Peyer's patch (tissue), 4 donors: ENCODE data around the gene CDK13. TPM values are rescaled to one million over a fixed set of nuclear protein-coding genes. Genes with fewer than 3 reads are reported as not detected.
A peak's percentile ranks its signal among the peaks of the same experiment; 100 is the strongest.

Experiments used
- DNase-seq, 3 donors: peaks; one replicate each; pipeline ENCODE4 v3.0.0-alpha.2; 2017 to 2019
- H3K27ac ChIP-seq, 4 donors: fragments of 200-600 bp; sonication (generic); one replicate each; pipeline ENCODE4 v1.5.1; 2016 to 2019
- H3K27me3 ChIP-seq, 2 donors: fragments of 200-600 bp; sonication (generic); one replicate each; pipeline ENCODE4 v1.5.1; 2019
- H3K36me3 ChIP-seq, 3 donors: fragments of 200-600 bp; sonication (generic); one replicate each; pipeline ENCODE4 v1.5.1; 2016 to 2019
- H3K4me1 ChIP-seq, 4 donors: fragments of 200-600 bp; sonication (generic); one replicate each; pipeline ENCODE4 v1.5.1; 2016 to 2019
- H3K4me3 ChIP-seq, 4 donors: fragments of 200-600 bp; sonication (generic); 1 replicate in 3 of 4; 2 replicates in 1 of 4; pipeline ENCODE4 v1.5.1; 2016 to 2019; ENCODE audit warnings: mild to moderate bottlenecking in 1 of 4
- H3K9me3 ChIP-seq, 4 donors: fragments of 200-600 bp; sonication (generic); one replicate each; pipeline ENCODE4 v1.5.1; 2016 to 2019; ENCODE audit warnings: mild to moderate bottlenecking in 1 of 4
- POLR2A ChIP-seq, 2 donors: fragments of 450-650 bp; IDR thresholded peaks; one replicate each; pipeline ENCODE4 v1.5.1; 2017; ENCODE audit warnings: antibody characterized with exemption in 2 of 2, mild to moderate bottlenecking in 2 of 2, moderate library complexity in 2 of 2
- total RNA-seq, 4 donors: library from RNA; depleted of rRNA; stranded (reverse); fragments of >200 nt; gene quantifications; one replicate each; pipeline ENCODE4 v1.1.0, GENCODE V29; 2016
- TF ChIP-seq, protein P1 (sequence below), 6 experiments: fragments of 450-650 bp in 4 of 6; fragments of 200-600 bp in 2 of 6; sonication (generic) in 1 of 6; IDR thresholded peaks; one replicate each; pipeline ENCODE4 v1.5.1; 2017 to 2019; ENCODE audit warnings: antibody characterized with exemption in 6 of 6, mild to moderate bottlenecking in 3 of 6, moderate library complexity in 1 of 6

CDK13 gene
- total RNA-seq, 4 donors from 2014 or later: 76.7 to 164 (median 109) TPM

DNA sequence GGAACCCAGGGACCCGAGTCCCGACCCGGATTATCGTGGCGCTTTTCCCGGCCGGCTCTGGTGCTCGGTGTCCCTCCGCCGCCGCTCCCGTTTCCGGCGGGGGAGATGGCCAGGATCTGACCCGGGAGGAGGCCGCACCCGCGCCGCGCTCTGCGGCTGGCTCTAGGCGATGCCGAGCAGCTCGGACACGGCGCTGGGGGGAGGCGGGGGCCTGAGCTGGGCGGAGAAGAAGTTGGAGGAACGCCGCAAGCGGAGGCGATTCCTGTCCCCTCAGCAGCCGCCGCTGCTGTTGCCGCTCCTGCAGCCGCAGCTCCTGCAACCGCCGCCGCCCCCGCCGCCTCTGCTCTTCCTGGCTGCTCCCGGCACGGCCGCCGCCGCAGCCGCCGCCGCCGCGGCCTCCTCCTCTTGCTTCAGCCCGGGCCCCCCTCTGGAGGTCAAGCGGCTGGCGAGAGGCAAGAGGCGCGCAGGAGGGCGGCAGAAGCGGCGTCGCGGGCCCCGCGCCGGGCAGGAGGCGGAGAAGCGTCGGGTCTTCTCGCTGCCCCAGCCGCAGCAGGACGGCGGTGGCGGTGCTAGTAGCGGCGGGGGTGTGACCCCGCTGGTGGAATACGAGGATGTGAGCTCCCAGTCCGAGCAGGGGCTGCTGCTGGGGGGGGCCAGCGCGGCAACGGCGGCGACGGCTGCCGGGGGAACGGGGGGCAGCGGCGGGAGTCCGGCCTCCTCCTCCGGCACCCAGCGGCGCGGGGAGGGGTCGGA is 593 bp downstream of the CDK13 start:
- Histone ChIP-seq H3K36me3 (no peaks in the 10 kb centered on the region), H3K9me3 (no peaks in the 10 kb centered on the region), H3K27me3 (no peaks in the 10 kb centered on the region), H3K4me1 (peaks cover 2 to 31% (median 11%) of the 10 kb centered on the region in 4 donors), H3K27ac (peak overlapping the region; percentile 92 to 100 (median 98)), H3K4me3 (peak overlapping the region; percentile 60 to 96 (median 84))
- TF ChIP-seq, protein P1, sequence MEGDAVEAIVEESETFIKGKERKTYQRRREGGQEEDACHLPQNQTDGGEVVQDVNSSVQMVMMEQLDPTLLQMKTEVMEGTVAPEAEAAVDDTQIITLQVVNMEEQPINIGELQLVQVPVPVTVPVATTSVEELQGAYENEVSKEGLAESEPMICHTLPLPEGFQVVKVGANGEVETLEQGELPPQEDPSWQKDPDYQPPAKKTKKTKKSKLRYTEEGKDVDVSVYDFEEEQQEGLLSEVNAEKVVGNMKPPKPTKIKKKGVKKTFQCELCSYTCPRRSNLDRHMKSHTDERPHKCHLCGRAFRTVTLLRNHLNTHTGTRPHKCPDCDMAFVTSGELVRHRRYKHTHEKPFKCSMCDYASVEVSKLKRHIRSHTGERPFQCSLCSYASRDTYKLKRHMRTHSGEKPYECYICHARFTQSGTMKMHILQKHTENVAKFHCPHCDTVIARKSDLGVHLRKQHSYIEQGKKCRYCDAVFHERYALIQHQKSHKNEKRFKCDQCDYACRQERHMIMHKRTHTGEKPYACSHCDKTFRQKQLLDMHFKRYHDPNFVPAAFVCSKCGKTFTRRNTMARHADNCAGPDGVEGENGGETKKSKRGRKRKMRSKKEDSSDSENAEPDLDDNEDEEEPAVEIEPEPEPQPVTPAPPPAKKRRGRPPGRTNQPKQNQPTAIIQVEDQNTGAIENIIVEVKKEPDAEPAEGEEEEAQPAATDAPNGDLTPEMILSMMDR (IDR thresholded peaks at IDR 0.05): no peak
- no peak for TF ChIP-seq POLR2A (IDR thresholded peaks at IDR 0.05)
- peak in 2 of 3 donors; percentile 35 to 66 for DNase-seq

DNA sequence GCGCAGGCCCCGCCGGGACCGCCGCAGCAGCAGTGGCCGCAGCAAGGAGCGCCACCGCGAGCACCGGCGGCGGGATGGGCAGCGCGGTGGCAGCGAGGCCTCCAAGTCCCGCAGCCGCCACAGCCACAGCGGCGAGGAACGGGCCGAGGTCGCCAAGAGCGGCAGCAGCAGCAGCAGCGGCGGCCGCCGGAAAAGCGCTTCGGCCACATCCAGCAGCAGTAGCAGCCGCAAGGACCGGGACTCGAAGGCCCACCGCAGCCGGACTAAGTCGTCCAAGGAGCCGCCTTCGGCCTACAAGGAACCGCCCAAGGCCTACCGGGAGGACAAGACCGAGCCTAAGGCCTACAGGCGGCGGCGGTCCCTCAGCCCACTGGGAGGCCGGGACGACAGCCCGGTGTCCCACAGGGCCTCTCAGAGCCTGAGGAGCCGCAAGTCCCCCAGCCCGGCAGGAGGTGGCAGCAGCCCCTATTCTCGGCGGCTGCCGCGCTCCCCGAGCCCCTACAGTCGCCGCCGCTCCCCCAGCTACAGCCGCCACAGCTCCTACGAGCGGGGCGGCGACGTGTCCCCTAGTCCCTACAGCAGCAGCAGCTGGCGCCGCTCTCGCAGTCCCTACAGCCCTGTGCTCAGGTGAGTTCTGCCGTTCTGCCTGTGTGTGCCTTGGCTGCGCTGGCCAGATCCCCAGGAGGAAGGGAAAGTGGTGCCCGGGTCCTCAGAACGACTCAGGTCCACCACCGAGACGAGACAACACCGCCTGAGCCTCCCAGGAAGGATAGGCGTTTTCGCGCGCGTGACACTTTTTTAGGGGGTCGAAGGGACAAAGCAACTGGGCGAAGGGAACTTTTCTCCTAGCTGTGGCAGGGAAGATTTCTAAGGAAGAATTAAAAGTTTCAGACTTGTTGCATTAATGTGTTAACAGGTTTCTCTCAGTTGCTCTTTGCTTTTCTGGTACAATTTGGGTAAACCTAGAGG is 1.5 kb downstream of the CDK13 start:
- Histone ChIP-seq H3K27me3 (no peaks in the 10 kb centered on the region), H3K36me3 (no peaks in the 10 kb centered on the region), H3K4me1 (peaks cover 2 to 31% (median 11%) of the 10 kb centered on the region in 4 donors), H3K27ac (peak overlapping the region; percentile 92 to 100 (median 98)), H3K4me3 (peak overlapping the region; percentile 60 to 96 (median 84)), H3K9me3 (no peaks in the 10 kb centered on the region)
- TF ChIP-seq, protein P1 (IDR thresholded peaks at IDR 0.05): peak in 4 of 6 experiments; percentile 24 to 46 (median 42)
- TF ChIP-seq POLR2A (IDR thresholded peaks at IDR 0.05): no peak
- peak; percentile 62 to 85 (median 74) for DNase-seq

DNA sequence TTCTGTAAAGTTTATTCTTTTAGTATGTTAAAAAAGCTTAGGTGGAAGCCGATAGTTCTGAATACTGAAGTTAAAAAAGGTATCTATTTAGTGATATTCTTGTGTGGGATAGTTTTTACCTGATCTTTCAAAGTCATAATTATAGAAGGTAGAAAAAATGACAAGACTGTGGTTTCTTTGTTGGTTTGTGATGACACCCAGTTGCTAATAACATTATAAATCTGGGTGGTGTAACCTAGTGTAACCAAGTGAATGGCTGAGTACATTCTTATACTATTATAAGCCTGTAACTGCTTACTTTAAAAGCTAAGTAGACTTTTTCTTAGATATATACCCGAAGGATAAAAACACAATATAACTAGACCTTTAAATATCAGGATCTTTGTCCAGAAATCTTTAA is 2.3 kb downstream of the CDK13 start:
- Histone ChIP-seq H3K4me1 (peaks cover 2 to 31% (median 11%) of the 10 kb centered on the region in 4 donors), H3K4me3 (peak overlapping the region; percentile 60 to 96 (median 84))
- no peak for TF ChIP-seq POLR2A (IDR thresholded peaks at IDR 0.05)
- TF ChIP-seq, protein P1 (IDR thresholded peaks at IDR 0.05): no peak

DNA sequence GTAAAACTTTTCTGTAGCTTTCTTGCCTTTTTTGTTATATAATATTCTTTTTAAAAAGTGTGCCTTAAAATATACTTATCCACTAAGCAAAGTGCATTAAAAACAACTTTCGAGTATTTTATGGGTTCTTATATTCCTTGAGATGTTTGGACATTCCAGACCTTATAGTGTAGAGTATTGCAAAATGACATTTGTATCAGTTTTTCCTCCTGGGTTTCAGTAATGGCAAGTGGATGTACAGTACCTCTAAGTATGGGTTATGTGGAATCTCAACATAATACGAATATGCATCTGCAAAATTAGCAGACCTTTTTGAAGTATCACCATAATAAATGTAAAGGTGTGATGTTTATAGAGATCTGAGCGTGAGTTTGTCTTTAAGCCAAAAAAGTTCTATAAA is 2.7 kb downstream of the CDK13 start:
- H3K36me3 ChIP-seq: no peaks in the 10 kb centered on the region
- DNase-seq: no peak
- H3K9me3 ChIP-seq: no peaks in the 10 kb centered on the region
- peak overlapping the region; percentile 1 to 96 (median 84) for H3K4me3 ChIP-seq
- H3K4me1 ChIP-seq: peaks cover 2 to 31% (median 11%) of the 10 kb centered on the region in 4 donors
- no peaks in the 10 kb centered on the region for H3K27me3 ChIP-seq
- H3K27ac ChIP-seq: no peak overlapping the region
- TF ChIP-seq POLR2A (IDR thresholded peaks at IDR 0.05): no peak
- TF ChIP-seq, protein P1 (IDR thresholded peaks at IDR 0.05): no peak

More for the DNA sequence above, 2.3 kb downstream of the CDK13 start:
- no peak for DNase-seq
- Histone ChIP-seq H3K27ac (peak overlapping the region; percentile 92 to 100 (median 98)), H3K9me3 (no peaks in the 10 kb centered on the region), H3K36me3 (no peaks in the 10 kb centered on the region), H3K27me3 (no peaks in the 10 kb centered on the region)

DNA sequence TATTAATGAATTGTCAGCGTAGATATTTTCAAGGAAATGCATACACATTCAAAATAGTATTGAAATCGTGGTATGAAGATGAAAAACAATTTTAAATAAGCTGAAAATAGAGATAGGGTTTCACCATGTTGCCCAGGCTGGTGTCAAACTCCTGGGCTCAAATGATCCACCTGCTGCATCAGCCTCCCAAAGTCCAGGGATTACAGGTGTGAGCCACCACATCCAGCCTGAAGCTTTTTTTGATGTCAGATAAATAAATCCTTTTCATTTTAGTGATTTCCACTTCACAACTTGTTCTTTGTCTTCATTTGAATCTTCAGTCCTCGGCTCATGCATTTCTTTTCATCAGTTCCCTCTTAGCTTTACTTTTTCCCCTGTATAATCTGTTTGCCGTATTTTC is 4.6 kb downstream of the CDK13 start:
- Histone ChIP-seq H3K27ac (no peak overlapping the region), H3K27me3 (no peaks in the 10 kb centered on the region), H3K9me3 (no peaks in the 10 kb centered on the region), H3K4me3 (peak overlapping the region in 1 of 4 donors; percentile 75), H3K36me3 (no peaks in the 10 kb centered on the region), H3K4me1 (peaks cover 0 to 24% (median 11%) of the 10 kb centered on the region in 4 donors)
- TF ChIP-seq, protein P1 (IDR thresholded peaks at IDR 0.05): no peak
- TF ChIP-seq POLR2A (IDR thresholded peaks at IDR 0.05): no peak
- DNase-seq: no peak
